HG03064 (cell line): ENCODE data around the gene FXYD4.
"Not testable (repeated sequence)": the region's sequence is repeated elsewhere in the genome, so short reads cannot be mapped to it uniquely, and the experiment has no call there.

Experiments used
- ATAC-seq: cut with Tn5 transposase; IDR thresholded peaks from one replicate; pipeline ENCODE4 v1.9.1; 2021; ENCODE audit warnings: low read depth; ENCODE audit not compliant: unreplicated experiment

Gene FXYD4

DNA sequence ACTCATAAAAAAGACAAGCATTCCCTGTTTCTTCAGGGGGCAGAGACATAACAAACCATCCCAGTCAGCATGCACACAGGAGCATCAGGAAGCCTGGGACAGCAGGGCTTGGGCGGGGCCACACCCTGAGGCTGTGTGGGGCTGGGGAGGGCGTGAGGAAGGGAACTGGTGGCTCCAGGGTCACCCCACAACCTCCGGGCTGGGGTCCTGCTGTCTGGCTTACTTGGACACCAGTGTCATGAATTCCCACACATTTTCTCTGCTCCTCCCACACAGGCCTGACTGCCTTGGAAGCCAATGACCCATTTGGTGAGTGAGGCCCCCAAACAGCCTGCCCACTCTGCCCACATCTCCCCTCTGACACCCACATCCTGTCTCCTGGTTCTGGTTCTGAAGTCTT lies 2.8 kb downstream of the FXYD4 start:
- ATAC-seq: no peak

- ATAC-seq: no peak
These were observed 4.1 kb downstream of the FXYD4 start for GRCh38 chr10:43375401-43376020.

GRCh38 chr10:43376046-43376635 lies 4.7 kb downstream of the FXYD4 start:
- no peak for ATAC-seq

DNA sequence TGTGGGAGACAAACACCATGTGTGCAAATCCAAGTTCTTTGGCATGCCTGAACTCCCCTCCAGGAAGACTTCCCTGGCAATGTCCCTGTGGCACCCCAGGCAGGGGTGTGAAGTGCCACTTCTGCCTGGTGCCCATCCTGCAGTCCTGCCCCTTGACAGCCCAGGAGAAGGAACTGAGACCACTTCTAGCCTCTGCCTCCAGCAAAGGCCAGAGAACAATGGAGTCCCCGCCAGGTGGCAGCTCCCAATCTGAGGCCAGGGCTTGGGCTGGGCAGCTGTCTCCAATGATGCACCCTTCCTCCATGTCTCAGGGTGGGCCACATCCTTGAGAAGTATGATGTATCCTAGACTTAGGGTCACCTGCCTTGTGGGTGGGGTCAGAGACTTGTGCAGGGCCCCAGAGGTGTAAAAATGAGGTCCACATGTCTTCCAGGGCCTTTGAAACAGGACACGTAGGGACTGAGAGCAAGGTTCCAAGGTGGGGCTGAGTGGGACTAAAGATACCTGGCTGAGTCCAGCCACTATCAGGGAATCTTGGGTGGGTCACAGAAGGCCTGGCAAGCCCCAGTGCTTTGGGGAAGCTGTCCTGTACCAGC lies 5.5 kb downstream of the FXYD4 start:
- ATAC-seq: no peak

- no peak for ATAC-seq
These were observed 6.0 kb downstream of the FXYD4 start for GRCh38 chr10:43377424-43377883.

GRCh38 chr10:43380610-43381222 lies 9.3 kb downstream of the FXYD4 start:
- ATAC-seq: no peak

GRCh38 chr10:43383204-43383971 lies 12.0 kb downstream of the FXYD4 start:
- ATAC-seq: no peak

GRCh38 chr10:43384252-43385221 lies 13.1 kb downstream of the FXYD4 start:
- no peak for ATAC-seq

DNA sequence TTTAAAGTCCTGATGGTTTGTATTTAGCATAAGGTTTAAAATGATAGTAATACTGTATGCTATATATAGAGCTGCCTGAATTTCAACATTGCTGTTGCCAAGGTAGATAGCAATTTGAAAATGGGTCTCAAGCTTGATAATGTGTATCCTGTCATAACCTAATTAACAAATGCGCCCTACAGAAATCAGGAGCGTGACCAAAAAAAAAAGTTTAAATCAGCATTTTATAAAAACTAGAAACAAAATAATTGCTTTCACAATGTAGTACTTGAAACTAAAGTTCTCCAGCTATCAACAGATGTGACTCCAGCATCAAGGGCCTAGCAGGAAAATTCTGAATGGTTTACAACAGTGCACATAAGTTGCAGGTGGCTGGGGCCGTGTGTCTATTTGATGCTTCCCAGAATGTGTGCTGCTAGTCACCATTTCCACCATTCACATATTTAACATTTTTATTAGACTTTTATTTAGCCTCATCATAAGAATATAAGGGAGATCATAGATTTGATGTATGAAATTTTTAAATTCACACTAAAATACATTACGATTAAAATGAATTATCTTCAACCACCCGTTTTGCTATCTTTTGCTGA lies 14.1 kb downstream of the FXYD4 start:
- no peak for ATAC-seq

DNA sequence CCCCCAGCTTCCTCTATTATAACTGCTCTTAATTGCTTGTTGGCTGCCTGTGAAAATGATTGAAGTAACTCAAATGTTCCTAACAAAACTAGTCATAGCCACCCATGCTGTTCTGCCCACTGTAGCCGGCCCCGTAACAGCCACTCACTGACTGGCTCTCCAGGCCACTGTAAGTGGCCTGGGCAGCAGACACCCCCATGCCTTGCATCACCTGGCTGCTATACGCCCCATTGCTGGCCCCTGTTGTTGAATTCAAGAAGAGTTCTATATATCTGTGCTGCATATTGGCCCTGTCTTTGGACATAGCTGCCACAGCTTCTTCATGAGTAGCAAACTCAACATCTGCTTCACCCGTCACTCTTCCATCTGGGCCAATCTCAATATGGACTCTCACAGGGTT lies 15.1 kb downstream of the FXYD4 start:
- no peak for ATAC-seq

GRCh38 chr10:43386981-43387677 lies 15.7 kb downstream of the FXYD4 start:
- ATAC-seq: no peak

- no peak for ATAC-seq
These were observed 16.2 kb downstream of the FXYD4 start for GRCh38 chr10:43387678-43388032.

DNA sequence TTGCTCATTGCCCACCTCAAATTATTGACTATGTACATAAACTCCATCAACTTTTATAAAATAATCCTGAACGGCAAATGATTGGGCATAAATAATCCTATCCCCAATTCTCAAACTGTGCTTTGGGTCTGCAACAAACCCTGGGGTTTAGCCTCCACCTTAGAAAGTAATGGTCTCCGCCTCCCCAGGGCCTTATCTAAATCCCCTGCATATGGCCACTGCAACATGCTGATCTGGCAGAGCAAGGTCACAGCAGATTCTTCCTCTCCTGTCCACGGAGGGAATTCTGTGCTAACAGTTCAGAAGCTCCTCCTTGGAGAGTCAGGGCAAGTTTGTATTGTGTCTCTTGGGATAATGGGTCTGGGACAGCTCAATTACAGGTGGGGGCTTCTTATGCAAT lies 18.4 kb downstream of the FXYD4 start:
- ATAC-seq: no peak

GRCh38 chr10:43390333-43390732 lies 18.9 kb downstream of the FXYD4 start:
- ATAC-seq: no peak

DNA sequence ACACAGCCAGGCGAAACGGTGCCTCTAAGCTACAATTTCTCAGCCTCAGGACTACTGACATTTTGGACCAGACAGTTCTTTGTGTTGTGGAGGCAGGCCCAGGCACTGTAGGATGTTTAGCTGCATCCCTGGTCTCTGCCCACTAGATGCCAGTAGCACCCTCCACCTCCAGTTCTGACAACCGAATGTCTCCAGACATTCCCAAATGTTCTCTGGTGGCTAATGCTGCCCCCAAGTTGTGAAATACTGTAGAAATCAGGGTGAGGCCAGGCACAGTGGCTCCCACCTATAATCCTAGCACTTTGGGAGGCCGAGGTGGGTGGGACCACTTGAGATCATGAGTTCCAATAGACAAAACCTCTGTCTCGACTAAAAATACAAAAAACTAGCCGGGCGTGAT lies 19.3 kb downstream of the FXYD4 start:
- no peak for ATAC-seq

GRCh38 chr10:43391496-43391895 lies 20.1 kb downstream of the FXYD4 start:
- ATAC-seq: no peak

DNA sequence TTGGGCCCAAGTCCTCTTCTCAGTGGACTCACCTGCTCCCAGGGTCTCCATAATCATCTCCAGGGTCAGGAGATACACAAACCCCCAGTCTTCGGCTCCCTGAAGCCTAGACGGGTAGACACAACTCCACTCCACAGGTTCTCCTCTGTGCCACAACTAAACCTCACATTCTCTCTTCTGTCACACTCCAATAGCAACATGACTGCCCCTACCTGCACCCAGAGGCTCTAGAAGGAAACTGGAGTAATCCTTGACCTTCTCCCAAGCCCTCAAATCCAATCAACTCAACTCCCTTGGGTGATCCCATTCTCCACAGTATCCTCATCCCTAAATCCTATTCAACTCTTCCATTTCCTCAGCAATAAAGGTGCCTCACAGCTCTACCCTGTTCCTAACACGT lies 21.3 kb downstream of the FXYD4 start:
- ATAC-seq: no peak

DNA sequence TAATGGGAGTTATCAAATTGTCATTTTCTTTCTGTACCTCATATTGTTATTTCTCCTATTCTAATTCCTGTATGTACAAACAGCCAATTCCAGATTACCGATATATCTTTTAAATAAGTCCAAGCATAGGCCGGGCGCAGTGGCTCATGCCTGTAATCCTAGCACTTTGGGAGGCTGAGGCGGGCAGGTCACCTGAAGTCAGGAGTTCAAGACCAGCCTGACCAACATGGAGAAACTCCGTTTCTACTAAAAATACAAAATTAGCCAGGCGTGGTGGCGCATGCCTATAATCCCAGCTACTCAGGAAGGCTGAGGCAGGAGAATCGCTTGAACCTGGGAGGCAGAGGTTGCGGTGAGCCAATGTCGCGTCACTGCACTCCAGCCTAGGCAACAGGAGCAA lies 21.8 kb downstream of the FXYD4 start:
- not testable (repeated sequence) for ATAC-seq
